Panc1 (cell line): Measurements from ENCODE around the gene WSB1. TPM values are rescaled to one million over a fixed set of nuclear protein-coding genes. Genes with fewer than 3 reads are reported as not detected.

Experiments used
- ATAC-seq: fragments of 200-7000 bp; cut with Tn5 transposase; 2 replicates; pipeline ENCODE4 v1.9.1; 2020; ENCODE audit warnings: mild to moderate bottlenecking, moderate library complexity
- BruUV-seq: library from RNA; stranded (reverse); fragments of 400-500 nt; replicated peaks from 2 replicates; lab custom pipeline; 2021; lab: Mats Ljungman, UMichigan
- CTCF ChIA-PET: fragments of 300-600 bp; sonication (Branson Sonifier 250); formaldehyde crosslinking; loops from one replicate; lab custom pipeline; 2022; ENCODE audit warnings: antibody characterized with exemption; lab: Charles Lee
- POLR2A ChIA-PET: fragments of 300-600 bp; sonication (Branson Sonifier 250); formaldehyde crosslinking; loops from one replicate; lab custom pipeline; 2022; ENCODE audit warnings: antibody characterized with exemption; lab: Charles Lee
- DNase-seq: peaks from one replicate; pipeline ENCODE4 v3.0.0-alpha.2; 2010; ENCODE audit warnings: low read depth, low spot score
- H3K27ac ChIP-seq: 2 replicates; pipeline ENCODE4 v1.5.1; 2011; ENCODE audit warnings: mild to moderate bottlenecking, low read length, inconsistent platforms
- H3K27me3 ChIP-seq: fragments of 200-500 bp; sonication (Bioruptor generic); 2 replicates; pipeline ENCODE4 v1.6.0; 2014; ENCODE audit warnings: low read length, inconsistent platforms; ENCODE audit not compliant: control insufficient read depth, insufficient read depth
- H3K36me3 ChIP-seq: fragments of 200-500 bp; sonication (Bioruptor generic); 2 replicates; pipeline ENCODE4 v1.5.1; 2014; ENCODE audit warnings: inconsistent platforms, mild to moderate bottlenecking, low read length, moderate library complexity; ENCODE audit not compliant: control insufficient read depth, insufficient read depth
- H3K4me1 ChIP-seq: 2 replicates; pipeline ENCODE4 v1.5.1; 2011; ENCODE audit warnings: inconsistent platforms, mild to moderate bottlenecking, low read length, moderate library complexity; ENCODE audit not compliant: control insufficient read depth, insufficient read depth
- H3K4me3 ChIP-seq, 2 experiments: 2 replicates each; pipeline ENCODE4 v1.5.1; 2011 to 2012; ENCODE audit warnings: low read depth in 2 of 2, low read length in 2 of 2, mild to moderate bottlenecking in 2 of 2, inconsistent platforms in 1 of 2, moderate library complexity in 1 of 2
- H3K9me3 ChIP-seq: fragments of 200-500 bp; sonication (Bioruptor generic); 2 replicates; pipeline ENCODE4 v1.5.1; 2014; ENCODE audit warnings: low read depth, mild to moderate bottlenecking, inconsistent platforms, low read length, moderate library complexity; ENCODE audit not compliant: control insufficient read depth, insufficient read depth
- CTCF ChIP-seq: fragments of 450-650 bp; IDR thresholded peaks from 2 replicates; pipeline ENCODE4 v1.5.1; 2017; ENCODE audit warnings: mild to moderate bottlenecking
- POLR2AphosphoS5 ChIP-seq: IDR thresholded peaks from 2 replicates; pipeline ENCODE4 v1.6.1; 2012; ENCODE audit warnings: mild to moderate bottlenecking, low read depth, low read length, moderate library complexity
- REST ChIP-seq, 2 experiments: IDR thresholded peaks; 2 replicates each; pipeline ENCODE4 v1.6.1; 2011 to 2012; ENCODE audit warnings: low read depth in 2 of 2, control low read depth in 1 of 2, low read length in 1 of 2, mild to moderate bottlenecking in 1 of 2, moderate library complexity in 1 of 2; ENCODE audit not compliant: insufficient read depth in 1 of 2
- SIN3A ChIP-seq: IDR thresholded peaks from 2 replicates; pipeline ENCODE4 v1.6.1; 2012; ENCODE audit warnings: low read depth, mild to moderate bottlenecking, low read length, moderate library complexity, borderline replicate concordance; ENCODE audit not compliant: insufficient read depth
- TCF7L2 ChIP-seq: IDR thresholded peaks from 2 replicates; pipeline ENCODE4 v1.6.1; 2011; ENCODE audit warnings: mild to moderate bottlenecking, low read depth, low read length, inconsistent platforms
- in situ Hi-C: cut with HindIII; loops from 2 replicates; pipeline ENCODE4 v1.10.0; 2016; ENCODE audit warnings: low sequenced_read_pairs, low pct_unique_long_range_greater_than_20kb
- intact Hi-C: fragments of 100-400 bp; cut with micrococcal nuclease; formaldehyde crosslinking; loops from one replicate; pipeline ENCODE4 v1.10.0; 2022; ENCODE audit not compliant: unreplicated experiment
- total RNA-seq: library from RNA; stranded (reverse); gene quantifications from one replicate; pipeline ENCODE4 v1.2.1, GENCODE V29; 2021; ENCODE audit not compliant: unreplicated experiment

WSB1 gene
- total RNA-seq, 1 experiment from 2014 or later: 114 TPM

- Histone ChIP-seq H3K9me3 (no peaks in the 10 kb centered on the region), H3K4me1 (no peaks in the 10 kb centered on the region), H3K27me3 (no peaks in the 10 kb centered on the region), H3K36me3 (no peaks in the 10 kb centered on the region), H3K27ac (no peak overlapping the region), H3K4me3 (no peak overlapping the region)
- ATAC-seq (no peak), DNase-seq (no peak)
- no TSS peak for BruUV-seq
- ChIA-PET CTCF (no interaction called here), POLR2A (no interaction called here)
- in situ Hi-C loops: no loop called here
- intact Hi-C loops: no loop called here
- no peak for TF ChIP-seq REST (IDR thresholded peaks at IDR 0.05; ENCODE audit: insufficient read depth in 1 of 2, low read depth in 2 of 2, low read length in 1 of 2)
- TF ChIP-seq POLR2AphosphoS5: no peak
- no peak for TF ChIP-seq TCF7L2
- no peak for TF ChIP-seq SIN3A
- TF ChIP-seq CTCF: no peak
Measured at GRCh38 chr17:27264068-27264812, 29.7 kb upstream of the WSB1 start.

DNA sequence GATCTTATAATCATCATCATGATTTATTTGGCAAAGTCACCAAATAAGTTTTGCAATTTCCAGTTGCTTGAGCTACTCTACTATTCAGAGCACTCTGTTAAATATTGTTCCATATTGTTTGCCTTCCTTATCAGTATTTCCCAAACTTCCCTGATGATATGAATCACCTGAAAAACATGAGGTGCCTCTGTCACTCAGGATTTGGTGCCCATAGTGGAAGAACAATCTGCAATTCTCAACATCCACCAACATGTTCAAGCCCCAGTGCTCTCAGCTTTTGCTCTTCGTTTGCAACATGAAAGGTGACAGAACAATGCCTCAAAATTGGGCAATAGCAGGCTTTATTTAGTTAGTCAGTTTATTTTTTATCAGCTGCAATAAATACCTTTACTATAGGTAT lies 28.6 kb upstream of the WSB1 start:
- Histone ChIP-seq H3K27me3 (no peaks in the 10 kb centered on the region), H3K4me3 (no peak overlapping the region), H3K36me3 (no peaks in the 10 kb centered on the region), H3K27ac (no peak overlapping the region), H3K4me1 (no peaks in the 10 kb centered on the region), H3K9me3 (no peaks in the 10 kb centered on the region)
- TF ChIP-seq SIN3A: no peak
- no peak for TF ChIP-seq TCF7L2
- TF ChIP-seq REST (IDR thresholded peaks at IDR 0.05; ENCODE audit: insufficient read depth in 1 of 2, low read depth in 2 of 2, low read length in 1 of 2): no peak
- no peak for TF ChIP-seq CTCF
- no peak for TF ChIP-seq POLR2AphosphoS5
- DNase-seq (no peak), ATAC-seq (no peak)
- intact Hi-C loops: no loop called here
- ChIA-PET CTCF (no interaction called here), POLR2A (no interaction called here)
- in situ Hi-C loops: no loop called here
- no TSS peak for BruUV-seq
